HG03521 (cell line): Measurements from ENCODE around the gene GGT7.

Experiments
- ATAC-seq: cut with Tn5 transposase; IDR thresholded peaks from one replicate; pipeline ENCODE4 v1.9.1; 2021; ENCODE audit warnings: mild to moderate bottlenecking, moderate library complexity; ENCODE audit not compliant: unreplicated experiment

GGT7 gene

GRCh38 chr20:34797012-34797995 lies 75.4 kb downstream of the GGT7 start:
- no peak for ATAC-seq
